Aorta (tissue), 5 donors: ENCODE results near the gene CCDC83. TPM values are rescaled to one million over a fixed set of nuclear protein-coding genes. Genes with fewer than 3 reads are reported as not detected.
"Not testable (repeated sequence)": the region's sequence is repeated elsewhere in the genome, so short reads cannot be mapped to it uniquely, and the experiment has no call there.

Experiments used
- ATAC-seq: fragments of 200-7000 bp; cut with Tn5 transposase; one replicate; pipeline ENCODE4 v1.9.1; 2022; ENCODE audit warnings: moderate library complexity; ENCODE audit not compliant: low FRiP score
- DNase-seq, 2 donors: peaks; one replicate each; pipeline ENCODE4 v3.0.0-alpha.2; 2020
- H3K27ac ChIP-seq, 2 donors: one replicate each; pipeline ENCODE4 v1.5.1; 2013; ENCODE audit warnings: low read length in 2 of 2, mild to moderate bottlenecking in 2 of 2, moderate library complexity in 2 of 2, control low read depth in 1 of 2, inconsistent platforms in 1 of 2, low read depth in 1 of 2
- H3K27me3 ChIP-seq, 2 donors: one replicate each; pipeline ENCODE4 v1.6.1; 2013; ENCODE audit warnings: control low read depth in 1 of 2, low read length in 1 of 2, mild to moderate bottlenecking in 1 of 2, moderate library complexity in 1 of 2; ENCODE audit not compliant: insufficient read depth in 2 of 2, control insufficient read depth in 1 of 2
- H3K36me3 ChIP-seq, 2 donors: one replicate each; pipeline ENCODE4 v1.6.1; 2013; ENCODE audit warnings: control low read depth in 1 of 2, low read length in 1 of 2, mild to moderate bottlenecking in 1 of 2; ENCODE audit not compliant: insufficient read depth in 2 of 2, control insufficient read depth in 1 of 2
- H3K4me1 ChIP-seq, 2 donors: one replicate each; pipeline ENCODE4 v1.6.1; 2013; ENCODE audit warnings: low read length in 2 of 2, control low read depth in 1 of 2, mild to moderate bottlenecking in 1 of 2, moderate library complexity in 1 of 2; ENCODE audit not compliant: insufficient read depth in 2 of 2, control insufficient read depth in 1 of 2
- H3K4me3 ChIP-seq, 2 donors: one replicate each; pipeline ENCODE4 v1.5.1; 2013; ENCODE audit warnings: low read length in 2 of 2, control low read depth in 1 of 2, mild to moderate bottlenecking in 1 of 2
- H3K9me3 ChIP-seq: one replicate; pipeline ENCODE4 v1.6.1; 2013; ENCODE audit warnings: mild to moderate bottlenecking, low read length; ENCODE audit not compliant: control insufficient read depth
- WGBS, 2 donors: extraction: QIAGEN DNeasy Blood & Tissue Kit; methylation state at CpG; one replicate each; pipeline ENCODE4 v1.1.7; 2013; 5-methylcytosine and 5-hydroxymethylcytosine counted together
- intact Hi-C, 2 donors: fragments of 100-400 bp; cut with DNase I; formaldehyde crosslinking; loops; one replicate each; pipeline versions ENCODE4 v1.14.2 to v1.15.0; 2022
- polyA plus RNA-seq, 2 donors: library from polyadenylated mRNA; stranded (reverse); fragments of 200-250 nt; gene quantifications; one replicate each; pipeline ENCODE4 v1.2.3, GENCODE V29; 2013
- total RNA-seq, 2 donors: library from RNA; stranded (reverse); fragmentation: NEBNext Ultra II Directional; extraction: Animal tissue kit (Norgen Biotek cat#: 25700); gene quantifications; one replicate each; pipeline ENCODE4 v1.2.1, GENCODE V29; 2021
- donor health status: healthy with polysubstance abuse.
- donor health status: Bipolar disorder and iron deficiency.
- donor health status: DM: no; HTN: no; CAD: no.
- donor health status: DM: no; HTN: no; CAD: no.
- donor health status: DM: yes; HTN: yes; CAD: no.

The CCDC83 gene
- total and polyA plus RNA-seq, 4 donors, result not detected

GRCh38 chr11:85903406-85903805 lies 48.2 kb downstream of the CCDC83 start:
- H3K27me3 ChIP-seq, result no peaks in the 10 kb centered on the region
- 87 to 91% methylated on average over 4 of the region's 4 CpGs for WGBS, 2 donors
- no peak for DNase-seq
- no peak overlapping the region for H3K27ac ChIP-seq
- H3K4me3 ChIP-seq, result no peak overlapping the region
- no peaks in the 10 kb centered on the region for H3K4me1 ChIP-seq
- intact Hi-C loops, result no loop called here
- no peak for ATAC-seq
- H3K36me3 ChIP-seq, result no peaks in the 10 kb centered on the region
- no peaks in the 10 kb centered on the region for H3K9me3 ChIP-seq

GRCh38 chr11:85903811-85904210 lies 48.6 kb downstream of the CCDC83 start:
- Histone ChIP-seq H3K4me1 (no peaks in the 10 kb centered on the region), H3K27ac (no peak overlapping the region), H3K4me3 (no peak overlapping the region), H3K36me3 (no peaks in the 10 kb centered on the region), H3K9me3 (no peaks in the 10 kb centered on the region), H3K27me3 (no peaks in the 10 kb centered on the region)
- WGBS, 2 donors, result 99 to 100% methylated on average over 3 of the region's 3 CpGs
- no peak for ATAC-seq
- intact Hi-C loops, result no loop called here
- DNase-seq, result no peak

- ATAC-seq (no peak), DNase-seq (no peak)
- Histone ChIP-seq H3K4me3 (no peak overlapping the region), H3K4me1 (no peaks in the 10 kb centered on the region), H3K27me3 (no peaks in the 10 kb centered on the region), H3K9me3 (peaks cover 2% of the 10 kb centered on the region), H3K27ac (no peak overlapping the region), H3K36me3 (no peaks in the 10 kb centered on the region)
- intact Hi-C loops, result no loop called here
- 63 to 69% methylated on average over 2 of the region's 2 CpGs for WGBS, 2 donors
Observed at GRCh38 chr11:85912414-85912813, 57.2 kb downstream of the CCDC83 start.

- no peak overlapping the region for H3K27ac ChIP-seq
- peaks cover 0 to 2% of the 10 kb centered on the region in 2 donors for H3K36me3 ChIP-seq
- H3K27me3 ChIP-seq, result no peaks in the 10 kb centered on the region
- ATAC-seq, result no peak
- no peak for DNase-seq
- H3K9me3 ChIP-seq, result peaks cover 2% of the 10 kb centered on the region
- intact Hi-C loops, result no loop called here
- no peaks in the 10 kb centered on the region for H3K4me1 ChIP-seq
- H3K4me3 ChIP-seq, result no peak overlapping the region
Observed at GRCh38 chr11:85913513-85913912, 58.3 kb downstream of the CCDC83 start.

- no peak overlapping the region for H3K4me3 ChIP-seq
- no peaks in the 10 kb centered on the region for H3K27me3 ChIP-seq
- H3K9me3 ChIP-seq, result peaks cover 2% of the 10 kb centered on the region
- peaks cover 0 to 2% of the 10 kb centered on the region in 2 donors for H3K36me3 ChIP-seq
- H3K4me1 ChIP-seq, result no peaks in the 10 kb centered on the region
- intact Hi-C loops, result no loop called here
- DNase-seq (no peak), ATAC-seq (no peak)
- H3K27ac ChIP-seq, result no peak overlapping the region
- WGBS, 2 donors, result 87 to 92% methylated on average over 6 of the region's 6 CpGs
Observed at GRCh38 chr11:85914425-85914824, 59.2 kb downstream of the CCDC83 start.

- H3K36me3 ChIP-seq, result peaks cover 0 to 2% of the 10 kb centered on the region in 2 donors
- 32 to 42% methylated on average over 4 of the region's 4 CpGs for WGBS, 2 donors
- H3K27me3 ChIP-seq, result no peaks in the 10 kb centered on the region
Observed at GRCh38 chr11:85918910-85919794, 64.0 kb downstream of the CCDC83 start.

GRCh38 chr11:85922367-85922766 lies 67.2 kb downstream of the CCDC83 start:
- no peak for DNase-seq
- Histone ChIP-seq H3K9me3 (no peaks in the 10 kb centered on the region), H3K27me3 (no peaks in the 10 kb centered on the region), H3K36me3 (peaks cover 0 to 2% of the 10 kb centered on the region in 2 donors), H3K27ac (no peak overlapping the region), H3K4me1 (no peaks in the 10 kb centered on the region), H3K4me3 (no peak overlapping the region)
- WGBS, 2 donors, result 86 to 94% methylated on average over 1 of the region's 1 CpG
- intact Hi-C loops, result no loop called here
- no peak for ATAC-seq

More at GRCh38 chr11:85918910-85919794, 64.0 kb downstream of the CCDC83 start:
- Histone ChIP-seq H3K27ac (no peak overlapping the region), H3K9me3 (peaks cover 2% of the 10 kb centered on the region), H3K4me3 (no peak overlapping the region), H3K4me1 (no peaks in the 10 kb centered on the region)
- ATAC-seq, result no peak
- no peak for DNase-seq
- intact Hi-C loops, result no loop called here

- no peaks in the 10 kb centered on the region for H3K27me3 ChIP-seq
- ATAC-seq (no peak), DNase-seq (no peak)
- intact Hi-C loops, result no loop called here
- no peak overlapping the region for H3K27ac ChIP-seq
- H3K4me3 ChIP-seq, result no peak overlapping the region
- 77 to 85% methylated on average over 1 of the region's 1 CpG for WGBS, 2 donors
- H3K36me3 ChIP-seq, result no peaks in the 10 kb centered on the region
- no peaks in the 10 kb centered on the region for H3K4me1 ChIP-seq
- H3K9me3 ChIP-seq, result no peaks in the 10 kb centered on the region
Observed at GRCh38 chr11:85923455-85923854, 68.3 kb downstream of the CCDC83 start.

- H3K27me3 ChIP-seq, ATAC-seq, H3K4me3 ChIP-seq, DNase-seq, H3K9me3 ChIP-seq, intact Hi-C loops, H3K27ac ChIP-seq, H3K36me3 ChIP-seq, H3K4me1 ChIP-seq: not testable (repeated sequence)
- WGBS, 2 donors, result 59 to 66% methylated on average over 2 of the region's 2 CpGs
Observed at GRCh38 chr11:85926653-85927214, 71.6 kb downstream of the CCDC83 start.
